ENCODE data around the gene MTHFD1. TPM values are rescaled to one million over a fixed set of nuclear protein-coding genes. Genes with fewer than 3 reads are reported as not detected.

Gene MTHFD1
- polyA plus RNA-seq, 1 of the 3 experiments (the other 2 are of a cell fraction): 31.0 TPM

- Histone ChIP-seq H2AFZ (ENCODE audit: low read depth) (no peak overlapping the region), H3K79me2 (ENCODE audit: insufficient read depth) (no peaks in the 10 kb centered on the region), H3K4me2 (no peak overlapping the region), H3K4me1 (ENCODE audit: control insufficient read depth in 1 of 2, insufficient read depth in 2 of 2, low read depth in 1 of 2, low read length in 1 of 2) (peaks cover 0 to 12% of the 10 kb centered on the region in 2 experiments; a peak in 2 of 4 replicates), H3K27me3 (ENCODE audit: insufficient read depth) (no peaks in the 10 kb centered on the region), H3K4me3 (ENCODE audit: low read depth in 2 of 2, low read length in 1 of 2) (no peak overlapping the region), H3K36me3 (replicated peaks in 1 of 2; ENCODE audit: control insufficient read depth in 1 of 2, insufficient read depth in 2 of 2, low read length in 1 of 2) (peaks cover 12 to 16% of the 10 kb centered on the region in 2 experiments), H3K9ac (no peak overlapping the region), H3F3A (replicated peaks; ENCODE audit: insufficient read depth) (peaks cover 6% of the 10 kb centered on the region), H3K9me3 (no peaks in the 10 kb centered on the region), H3K9me2 (no peaks in the 10 kb centered on the region), H3K27ac (ENCODE audit: low read depth in 2 of 2, low read length in 1 of 2) (no peak overlapping the region), H4K20me1 (ENCODE audit: insufficient read depth) (no peaks in the 10 kb centered on the region)
- 85% methylated on average over 3 of the region's 3 CpGs for WGBS (ENCODE audit: low lambda C conversion rate)
- TF ChIP-seq POLR2AphosphoS5 (IDR thresholded peaks at IDR 0.05; ENCODE audit: low read depth, low read length) (no peak), IRF3 (IDR thresholded peaks at IDR 0.05; ENCODE audit: low read depth, low read length) (no peak), REST (IDR thresholded peaks at IDR 0.05; ENCODE audit: low read depth, low read length) (no peak), SIN3A (IDR thresholded peaks at IDR 0.05; ENCODE audit: borderline replicate concordance, low read depth, low read length) (no peak), RFX5 (IDR thresholded peaks at IDR 0.05; ENCODE audit: low read length) (no peak), FOXM1 (IDR thresholded peaks at IDR 0.05; ENCODE audit: low read depth) (no peak), USF2 (IDR thresholded peaks at IDR 0.05; ENCODE audit: borderline replicate concordance, low read depth, low read length) (no peak), PBX3 (IDR thresholded peaks at IDR 0.05) (no peak), GATA2 (CRISPR knock-in tag; IDR thresholded peaks at IDR 0.05) (no peak), MXI1 (IDR thresholded peaks at IDR 0.05; ENCODE audit: low read depth, low read length) (no peak), RAD21 (IDR thresholded peaks at IDR 0.05; ENCODE audit: low read length) (no peak), JUND (IDR thresholded peaks at IDR 0.05) (no peak), YY1 (IDR thresholded peaks at IDR 0.05; ENCODE audit: low read depth) (no peak), CHD2 (IDR thresholded peaks at IDR 0.05; ENCODE audit: low read length, partially characterized antibody) (no peak), TEAD4 (IDR thresholded peaks at IDR 0.05; ENCODE audit: borderline replicate concordance, insufficient read depth) (no peak), ELF1 (IDR thresholded peaks at IDR 0.05) (no peak), TCF12 (IDR thresholded peaks at IDR 0.05) (no peak), MEF2A (IDR thresholded peaks at IDR 0.05; ENCODE audit: borderline replicate concordance, low read depth) (no peak), GABPA (IDR thresholded peaks at IDR 0.05; ENCODE audit: low read depth) (no peak)
- no peak for DNase-seq
- CTCF ChIA-PET: interaction anchor here (1.7 kb wide), 1 partner anchor 31 kb away, joined by 7 read pairs; no protein-coding TSS in a partner anchor
- POLR2A ChIA-PET: no interaction called here
These were observed 73.1 kb downstream of the MTHFD1 start for GRCh38 chr14:64461221-64461620.

Data from SK-N-SH (cell line).